Uterus (tissue), 2 donors: Measurements from ENCODE around the gene ARHGEF10L.

ENCODE experiments used
- POLR2A ChIP-seq, 2 donors: fragments of 450-650 bp; IDR thresholded peaks; one replicate each; pipeline ENCODE4 v1.6.1; 2016; ENCODE audit warnings: antibody characterized with exemption in 2 of 2, mild to moderate bottlenecking in 1 of 2, moderate library complexity in 1 of 2
- TF ChIP-seq, protein P1 (sequence below), 4 experiments: fragments of 200-600 bp in 2 of 4; fragments of 450-650 bp in 2 of 4; sonication (generic) in 2 of 4; IDR thresholded peaks; one replicate each; pipeline ENCODE4 v1.5.1; 2016 to 2019; ENCODE audit warnings: antibody characterized with exemption in 4 of 4, mild to moderate bottlenecking in 2 of 4, moderate library complexity in 1 of 4

DNA sequence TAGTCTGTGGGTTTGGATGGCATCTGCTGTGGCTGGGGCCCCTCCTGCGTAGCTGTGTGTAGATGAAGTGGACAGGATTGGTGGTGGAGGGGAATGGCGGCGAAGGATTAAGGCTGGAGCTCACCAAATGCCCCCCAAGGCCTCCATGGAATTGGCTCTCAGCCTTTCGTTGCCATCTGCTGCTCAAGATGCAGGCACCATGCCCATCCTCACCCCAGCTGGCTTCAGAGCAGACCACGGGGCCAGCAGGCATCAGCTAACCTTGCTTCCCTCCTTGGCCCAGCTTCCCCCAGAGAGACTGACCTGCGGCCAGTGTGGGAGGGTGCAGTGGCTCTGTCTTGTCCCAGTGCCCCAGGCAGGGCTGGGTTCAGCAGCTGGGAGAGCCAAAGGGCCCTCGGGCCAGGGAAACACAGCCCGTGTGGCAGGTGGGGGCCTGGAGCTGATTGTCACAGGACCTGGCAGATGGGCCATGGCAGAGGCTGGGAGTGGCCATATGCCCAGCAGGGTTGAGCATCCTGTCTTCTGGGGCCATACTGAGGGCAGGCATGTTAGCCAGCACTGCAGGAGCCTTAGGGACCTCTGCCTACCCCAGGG lies 148.8 kb downstream of the ARHGEF10L start:
- TF ChIP-seq, protein P1, sequence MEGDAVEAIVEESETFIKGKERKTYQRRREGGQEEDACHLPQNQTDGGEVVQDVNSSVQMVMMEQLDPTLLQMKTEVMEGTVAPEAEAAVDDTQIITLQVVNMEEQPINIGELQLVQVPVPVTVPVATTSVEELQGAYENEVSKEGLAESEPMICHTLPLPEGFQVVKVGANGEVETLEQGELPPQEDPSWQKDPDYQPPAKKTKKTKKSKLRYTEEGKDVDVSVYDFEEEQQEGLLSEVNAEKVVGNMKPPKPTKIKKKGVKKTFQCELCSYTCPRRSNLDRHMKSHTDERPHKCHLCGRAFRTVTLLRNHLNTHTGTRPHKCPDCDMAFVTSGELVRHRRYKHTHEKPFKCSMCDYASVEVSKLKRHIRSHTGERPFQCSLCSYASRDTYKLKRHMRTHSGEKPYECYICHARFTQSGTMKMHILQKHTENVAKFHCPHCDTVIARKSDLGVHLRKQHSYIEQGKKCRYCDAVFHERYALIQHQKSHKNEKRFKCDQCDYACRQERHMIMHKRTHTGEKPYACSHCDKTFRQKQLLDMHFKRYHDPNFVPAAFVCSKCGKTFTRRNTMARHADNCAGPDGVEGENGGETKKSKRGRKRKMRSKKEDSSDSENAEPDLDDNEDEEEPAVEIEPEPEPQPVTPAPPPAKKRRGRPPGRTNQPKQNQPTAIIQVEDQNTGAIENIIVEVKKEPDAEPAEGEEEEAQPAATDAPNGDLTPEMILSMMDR (IDR thresholded peaks at IDR 0.05) = no peak
- no peak for TF ChIP-seq POLR2A (IDR thresholded peaks at IDR 0.05)
